GM21619 (cell line): Measurements from ENCODE around the gene B4GALT5.
A peak's percentile ranks its signal among the peaks of the same experiment; 100 is the strongest.
"Not testable (repeated sequence)": the region's sequence is repeated elsewhere in the genome, so short reads cannot be mapped to it uniquely, and the experiment has no call there.

ENCODE experiments used
- ATAC-seq: cut with Tn5 transposase; IDR thresholded peaks from one replicate; pipeline ENCODE4 v1.9.1; 2021; ENCODE audit not compliant: unreplicated experiment

The B4GALT5 gene, protein sequence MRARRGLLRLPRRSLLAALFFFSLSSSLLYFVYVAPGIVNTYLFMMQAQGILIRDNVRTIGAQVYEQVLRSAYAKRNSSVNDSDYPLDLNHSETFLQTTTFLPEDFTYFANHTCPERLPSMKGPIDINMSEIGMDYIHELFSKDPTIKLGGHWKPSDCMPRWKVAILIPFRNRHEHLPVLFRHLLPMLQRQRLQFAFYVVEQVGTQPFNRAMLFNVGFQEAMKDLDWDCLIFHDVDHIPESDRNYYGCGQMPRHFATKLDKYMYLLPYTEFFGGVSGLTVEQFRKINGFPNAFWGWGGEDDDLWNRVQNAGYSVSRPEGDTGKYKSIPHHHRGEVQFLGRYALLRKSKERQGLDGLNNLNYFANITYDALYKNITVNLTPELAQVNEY

DNA sequence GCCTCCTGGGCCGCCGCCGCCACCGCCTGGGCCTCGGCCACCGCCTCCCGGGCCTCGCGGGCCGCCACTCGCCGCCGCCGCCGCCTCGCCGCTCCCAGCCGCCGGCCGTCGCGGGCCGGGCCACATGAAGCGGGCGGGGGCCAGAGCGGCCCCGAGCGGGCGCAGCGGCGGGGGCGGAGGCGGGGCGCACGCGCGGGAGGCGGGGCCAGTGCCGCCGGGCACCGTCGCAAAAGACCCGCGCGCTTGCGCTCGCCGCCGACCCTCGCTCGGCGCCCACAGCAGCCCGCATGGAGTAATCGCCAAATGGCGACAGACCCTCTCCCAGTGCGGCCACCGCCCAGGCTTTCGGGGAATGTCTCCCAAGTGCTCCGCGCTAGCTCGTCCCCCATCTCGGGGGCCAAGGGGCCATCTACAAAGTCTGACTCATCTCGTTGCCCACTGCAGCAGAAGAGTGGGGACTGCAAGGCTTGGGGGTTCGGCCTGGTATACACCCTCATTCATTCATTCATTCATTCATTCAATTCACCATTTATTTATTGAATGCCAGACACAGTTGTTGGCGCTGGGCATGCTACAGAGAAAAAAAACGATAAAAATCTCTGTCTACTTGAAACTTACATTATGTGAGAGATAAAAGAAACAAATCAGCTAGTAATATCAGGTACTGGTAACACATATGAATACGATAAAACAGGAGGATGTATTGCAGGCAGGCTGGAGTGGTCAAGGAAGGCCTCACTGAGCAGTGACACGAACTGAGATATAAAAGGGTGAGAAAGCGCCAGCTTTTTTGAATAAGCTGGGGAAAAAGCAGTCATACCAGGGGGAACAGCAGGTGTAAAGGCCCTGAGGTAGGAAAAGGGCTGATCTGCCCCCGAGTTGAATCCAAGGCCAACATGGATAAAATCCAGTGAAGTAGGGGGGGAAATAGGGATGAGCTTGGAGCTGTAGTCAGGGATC, at the start of gene B4GALT5:
Gene B4GALT5, minus strand, starts transcription at position 126 of the 960 bp plus-strand sequence. CDS start 188 bp downstream, outside the sequence.
- peak; percentile 77 for ATAC-seq

DNA sequence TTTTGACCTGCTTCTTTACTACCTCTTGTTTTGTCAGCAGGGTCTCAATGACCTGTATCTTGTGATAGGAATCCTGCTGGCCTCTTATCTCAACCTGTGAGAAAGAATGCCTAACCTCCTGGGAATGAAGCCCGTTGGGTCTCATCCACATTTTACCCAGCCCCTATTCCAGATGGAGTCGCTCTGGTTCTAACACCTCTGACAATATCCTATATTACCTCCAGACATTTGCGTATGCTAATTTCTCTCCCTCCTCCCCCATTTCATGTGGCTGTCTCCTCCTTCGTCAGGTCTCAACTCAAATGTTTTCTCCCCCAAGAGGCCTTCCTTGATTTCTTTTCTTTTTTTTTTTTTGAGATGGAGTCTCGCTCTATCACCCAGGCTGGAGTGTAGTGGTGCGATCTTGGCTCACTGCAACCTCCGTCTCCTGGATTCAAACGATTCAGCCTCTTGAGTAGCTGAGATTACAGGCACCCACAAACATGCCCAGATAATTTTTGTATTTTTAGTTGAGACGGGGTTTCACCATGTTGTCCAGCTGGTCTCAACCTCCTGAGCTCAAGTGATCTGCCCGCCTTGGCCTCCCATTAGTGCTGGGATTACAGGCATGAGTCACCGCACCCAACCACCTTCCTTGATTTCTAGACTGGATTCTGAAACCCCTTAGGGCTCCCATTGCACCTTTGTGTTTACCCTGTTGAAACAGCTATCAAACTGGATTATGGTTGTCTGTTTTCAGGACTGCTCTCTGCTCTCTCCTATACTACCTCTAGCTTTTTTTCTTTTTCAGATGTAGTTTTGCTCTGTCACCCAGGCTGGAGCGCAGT, 49.5 kb upstream of the B4GALT5 start:
- no peak for ATAC-seq

DNA sequence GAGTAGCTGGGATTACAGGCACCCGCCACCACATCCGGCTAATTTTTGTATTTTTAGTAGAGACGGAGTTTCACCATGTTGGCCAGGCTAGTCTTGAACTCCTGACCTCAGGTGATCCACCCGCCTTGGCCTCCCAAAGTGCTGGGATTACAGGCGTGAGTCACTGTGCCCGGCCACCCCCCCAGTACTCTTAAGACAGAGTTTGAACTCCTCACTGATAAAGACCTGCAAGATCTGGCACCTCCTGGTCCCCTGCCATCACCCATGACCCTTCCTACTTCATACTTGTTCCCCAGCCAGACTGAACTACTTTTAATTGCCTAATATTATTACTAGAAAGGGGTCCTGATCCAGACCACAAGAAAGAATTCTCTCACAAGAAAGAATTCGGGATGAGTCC, 48.2 kb upstream of the B4GALT5 start:
- ATAC-seq: not testable (repeated sequence)

DNA sequence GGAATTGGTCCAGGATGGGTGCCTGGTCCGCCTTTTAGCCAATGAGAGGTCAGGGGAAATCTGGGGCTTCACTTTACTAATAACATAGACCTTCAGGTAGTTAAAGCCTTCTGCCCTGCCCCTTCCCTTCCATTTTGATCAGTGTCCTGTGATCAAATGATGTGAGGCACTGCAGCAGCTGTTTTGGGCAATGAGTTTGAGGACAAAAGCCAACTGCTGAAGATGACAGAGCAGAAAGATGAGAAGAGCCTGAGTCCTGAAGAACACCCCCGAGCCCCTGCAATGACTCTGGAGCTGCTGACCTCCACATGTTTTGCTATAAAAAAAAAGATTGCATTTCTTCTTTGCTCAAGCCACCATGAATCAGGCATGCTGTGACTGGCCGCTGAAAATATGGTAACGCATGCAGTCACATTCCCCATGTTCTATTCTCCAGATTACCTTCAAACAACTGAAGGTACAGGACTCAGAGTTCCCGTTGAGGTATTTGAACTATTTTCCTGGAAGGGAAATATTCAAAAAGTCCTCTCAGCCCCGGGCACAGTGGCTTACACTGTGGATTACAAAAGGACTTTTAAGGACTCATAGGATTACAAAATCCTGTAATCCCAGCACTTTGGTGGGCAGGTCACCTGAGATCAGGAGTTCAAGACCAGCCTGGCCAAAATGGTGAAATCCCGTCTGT, 45.7 kb upstream of the B4GALT5 start:
- ATAC-seq: no peak

DNA sequence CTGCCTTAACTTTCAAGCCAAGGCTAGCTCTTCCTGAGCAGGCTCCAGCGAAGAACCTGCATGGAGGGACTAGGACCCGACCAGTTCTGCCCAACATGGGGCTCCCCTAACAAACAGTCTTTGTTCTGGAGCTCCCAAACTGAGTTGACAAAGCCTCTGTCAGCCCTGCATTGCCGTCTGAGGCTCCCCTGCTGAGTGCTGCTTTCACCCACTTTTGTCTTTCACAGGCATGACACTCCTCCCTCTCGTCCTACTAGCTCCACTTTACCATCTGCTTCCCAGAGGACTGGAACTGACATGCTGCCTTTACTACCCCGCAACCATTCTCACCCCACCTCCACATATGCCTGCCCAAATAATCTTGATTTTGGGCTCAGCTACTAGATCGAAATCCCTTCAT, 45.1 kb upstream of the B4GALT5 start:
- no peak for ATAC-seq

DNA sequence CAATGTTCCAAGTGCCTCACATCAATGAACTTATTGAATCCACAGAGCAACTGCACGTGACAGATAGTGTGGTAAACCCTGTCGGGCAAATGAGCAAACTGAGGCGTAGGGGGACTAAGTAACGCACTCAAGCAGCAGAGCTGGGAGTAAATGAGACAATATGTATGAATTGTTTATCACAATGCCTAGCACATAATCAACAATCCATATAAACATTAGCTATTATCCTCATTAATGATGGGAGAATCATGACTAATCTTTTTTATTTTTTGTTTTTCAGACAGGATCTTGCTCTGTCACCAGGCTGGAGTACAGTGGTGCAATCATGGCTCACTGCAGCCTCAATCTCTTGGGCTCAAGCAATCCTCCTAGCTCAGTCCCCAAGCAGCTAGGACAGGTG, 43.9 kb upstream of the B4GALT5 start:
- ATAC-seq: no peak

DNA sequence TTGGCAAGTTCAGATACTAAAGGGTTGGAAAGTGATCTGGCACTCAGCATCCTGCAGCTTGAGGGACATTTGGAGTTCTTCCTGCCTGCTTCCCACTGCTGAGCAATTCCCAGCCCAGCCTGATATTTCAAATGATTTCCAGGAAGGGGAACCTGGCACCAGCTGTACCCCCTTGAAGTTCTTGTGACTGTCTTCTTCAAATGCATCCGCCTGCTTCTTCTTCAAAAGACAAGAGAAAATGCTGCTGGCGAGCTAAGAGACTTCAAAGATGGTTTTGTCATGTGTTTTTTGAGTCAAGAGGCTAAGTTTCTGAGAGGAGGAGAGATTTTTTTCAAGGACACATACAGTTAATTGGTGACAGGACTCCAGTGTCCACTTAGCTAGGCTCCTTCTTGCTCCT, 42.6 kb upstream of the B4GALT5 start:
- ATAC-seq: no peak

DNA sequence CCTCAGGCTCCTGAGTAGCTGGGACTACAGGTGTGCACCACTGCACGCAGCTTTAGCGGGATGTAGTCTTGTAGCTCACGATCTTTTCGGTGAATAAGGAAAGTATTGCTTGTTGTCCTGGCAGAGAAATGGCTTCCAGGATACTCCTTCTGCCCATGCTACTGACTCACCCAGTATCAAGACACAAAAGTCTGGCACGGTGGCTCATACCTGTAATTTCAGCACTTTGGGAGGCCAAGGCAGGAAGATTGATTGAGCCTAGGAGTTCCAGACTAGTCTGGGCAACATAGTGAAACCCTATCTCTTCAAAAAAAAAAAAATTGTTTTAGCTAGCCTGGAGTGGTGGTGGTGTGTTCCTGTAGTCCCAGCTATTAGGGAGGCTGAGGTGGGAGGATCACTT, 40.9 kb upstream of the B4GALT5 start:
- ATAC-seq: no peak

DNA sequence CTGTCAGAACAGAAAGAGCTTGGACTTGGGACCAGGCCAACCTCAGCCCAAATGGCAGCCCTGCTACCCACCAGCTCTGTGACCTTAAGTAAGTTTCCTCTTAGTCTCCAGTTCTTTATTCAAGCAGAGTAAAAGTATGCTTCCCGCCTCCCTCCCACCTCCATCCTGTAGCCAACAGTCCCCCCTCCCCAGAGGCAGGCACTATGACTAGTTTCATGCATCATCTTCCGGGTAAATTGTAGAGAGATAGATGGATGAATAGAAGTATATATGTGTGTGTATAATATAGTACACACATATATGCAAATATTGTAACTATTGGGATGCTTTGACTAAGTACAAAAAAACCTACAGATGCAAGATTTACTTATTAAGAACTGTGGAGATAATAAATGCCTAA, 39.5 kb upstream of the B4GALT5 start:
- ATAC-seq: no peak

DNA sequence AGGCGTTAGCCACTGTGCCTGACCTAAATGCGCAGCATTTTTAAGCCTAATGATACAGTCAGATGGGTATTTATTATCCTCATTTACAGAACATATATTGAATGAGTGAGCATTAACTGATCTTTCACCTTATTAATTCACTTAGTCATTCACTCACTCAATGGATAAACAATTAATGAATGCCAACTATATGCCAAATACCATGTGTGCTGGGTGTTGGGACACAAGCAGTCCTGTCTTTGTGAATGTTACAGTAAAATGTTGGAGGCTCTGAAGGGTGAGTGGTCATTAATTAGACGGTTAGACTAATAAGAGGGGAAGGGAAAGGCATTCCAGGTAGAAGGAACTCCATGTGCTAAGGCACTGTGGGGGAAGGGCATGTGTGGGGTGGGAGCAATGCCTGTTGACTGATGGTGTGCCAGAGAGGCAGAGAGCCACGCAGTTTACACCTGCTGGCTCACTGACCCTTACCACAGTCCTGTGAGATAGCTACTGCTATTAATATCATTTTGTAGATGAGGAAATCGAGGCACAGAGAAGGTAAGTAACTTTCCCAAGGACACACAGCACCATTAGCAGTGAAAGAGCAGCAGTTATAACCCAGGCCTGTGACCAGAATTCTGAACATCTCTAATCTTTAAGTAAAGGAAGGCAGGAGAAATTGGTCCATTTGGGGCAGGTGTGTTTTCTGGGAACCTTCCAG, 38.7 kb upstream of the B4GALT5 start:
- no peak for ATAC-seq

DNA sequence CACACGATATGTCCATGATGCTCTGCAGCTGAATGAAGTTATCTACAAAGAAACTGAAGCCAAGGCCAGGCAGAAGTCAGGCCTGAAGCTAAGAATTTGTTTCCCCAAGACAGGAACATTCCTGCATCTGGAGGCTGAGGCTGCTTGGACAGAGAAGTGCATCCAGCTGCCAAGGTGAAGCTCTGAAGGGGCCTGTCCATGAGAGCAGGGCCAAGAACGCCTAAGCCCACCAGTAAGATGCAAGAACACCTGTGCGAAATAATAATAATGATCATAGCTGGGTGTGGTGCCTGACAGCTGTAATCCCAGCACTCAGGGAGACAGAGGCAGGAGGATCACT, 37.7 kb upstream of the B4GALT5 start:
- ATAC-seq: no peak

DNA sequence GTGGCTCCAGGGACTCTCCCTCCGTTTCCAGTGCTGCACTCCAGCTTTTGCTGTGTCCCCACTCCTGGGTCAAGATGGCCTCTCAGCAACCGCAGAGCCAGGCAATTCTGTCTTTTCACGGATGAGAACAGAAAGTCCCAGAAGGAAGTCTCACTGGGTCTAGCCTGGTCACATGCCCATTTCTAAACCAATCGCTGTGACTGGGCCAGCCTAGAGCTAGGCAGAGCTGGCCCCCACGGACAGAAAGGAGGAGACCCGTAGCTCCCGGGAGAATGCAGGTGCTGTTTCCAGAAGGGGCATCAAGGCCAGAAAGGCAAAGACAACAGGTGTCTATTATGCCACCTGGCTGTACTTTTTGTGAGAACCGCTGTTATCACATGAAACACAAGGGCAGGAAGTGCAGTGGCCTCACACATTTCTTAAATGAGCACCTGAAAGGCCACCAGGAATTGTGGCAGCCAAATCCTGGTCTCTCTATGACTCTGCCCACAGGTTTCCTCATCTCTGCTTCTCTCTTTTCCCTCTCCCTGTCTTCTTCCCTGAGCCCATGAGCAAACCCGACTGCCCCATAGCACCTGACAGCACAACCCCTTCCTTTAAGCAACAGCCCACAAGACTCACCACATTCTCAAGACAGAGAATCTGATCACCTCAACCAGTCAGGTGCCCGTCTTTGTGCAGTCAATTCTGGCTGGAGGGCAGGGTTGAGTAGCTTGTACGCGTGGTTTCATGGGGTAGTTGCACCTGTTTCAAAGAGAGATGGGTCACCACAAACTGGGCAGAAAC, 37.1 kb upstream of the B4GALT5 start:
- peak; percentile 72 for ATAC-seq

DNA sequence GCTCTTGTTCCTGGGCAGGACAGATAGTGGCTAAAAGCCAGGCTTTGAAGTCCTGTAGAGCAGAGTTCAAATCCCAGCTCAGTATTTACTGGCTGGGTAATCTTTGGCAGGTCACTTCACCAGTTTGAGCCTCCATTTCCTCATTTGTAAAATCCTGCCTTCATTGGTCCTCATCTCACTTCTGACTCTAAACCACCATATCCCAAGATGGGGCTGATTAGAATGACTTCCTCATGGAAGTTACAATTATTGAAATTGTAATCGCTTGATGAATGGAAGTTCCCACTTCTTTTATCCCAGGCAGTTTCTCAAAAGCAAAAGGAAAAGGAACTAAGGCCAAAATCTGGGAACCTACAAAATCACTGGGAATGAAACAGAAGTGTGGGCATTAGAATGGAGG, 35.9 kb upstream of the B4GALT5 start:
- ATAC-seq: no peak

DNA sequence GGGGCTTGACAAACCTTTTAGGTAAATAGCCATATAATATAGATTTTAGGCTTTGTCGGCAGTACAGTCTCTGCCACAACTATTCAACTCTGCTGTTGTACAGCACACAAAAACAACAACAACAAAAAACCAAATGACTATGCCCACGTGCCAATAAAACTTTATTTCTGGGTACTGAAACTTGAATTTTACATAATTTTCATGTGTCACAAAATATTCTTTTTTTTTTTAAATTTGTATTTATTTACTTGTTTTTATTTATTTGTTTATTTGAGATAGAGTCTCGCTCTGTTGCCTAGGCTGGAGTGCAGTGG, 34.8 kb upstream of the B4GALT5 start:
- ATAC-seq: no peak

DNA sequence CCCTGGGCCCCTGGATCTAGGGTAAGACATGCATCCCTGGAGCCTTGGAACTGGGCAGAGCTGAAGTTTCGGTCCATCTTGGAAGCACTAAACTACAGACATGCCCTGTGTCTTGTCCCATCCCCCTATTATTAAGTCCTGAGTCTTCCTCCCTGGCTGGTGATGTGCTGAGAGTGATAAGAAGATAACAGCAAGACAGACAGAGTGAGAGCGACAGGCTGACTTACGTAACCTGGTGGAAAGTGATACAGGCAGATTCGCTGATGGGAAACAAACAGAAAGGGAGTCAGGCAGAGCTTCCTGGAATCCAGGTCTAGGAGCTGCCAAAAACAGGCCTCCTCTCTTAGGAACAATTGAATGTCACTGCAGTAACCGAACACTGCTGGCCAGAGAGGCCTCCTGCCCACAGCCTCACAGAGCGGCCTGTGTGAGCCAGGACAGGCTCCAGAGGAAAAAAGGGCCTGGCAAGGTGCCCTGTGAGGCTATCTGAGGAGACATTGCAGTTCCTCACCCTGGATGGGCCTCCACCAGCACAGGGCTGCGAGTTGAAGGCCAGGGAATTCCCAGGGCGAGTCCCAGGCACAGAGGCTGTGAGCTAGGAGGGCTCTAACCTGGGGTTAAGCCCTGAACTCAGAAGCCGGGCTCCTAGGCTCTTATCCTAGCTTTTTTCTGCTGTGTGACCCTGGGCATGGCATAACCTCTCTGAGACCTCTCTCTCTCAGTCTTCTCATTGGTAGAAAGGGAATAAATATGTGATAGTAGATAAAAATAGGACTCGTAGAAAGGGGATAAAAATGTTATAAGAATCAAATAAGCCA, 34.2 kb upstream of the B4GALT5 start:
- no peak for ATAC-seq

DNA sequence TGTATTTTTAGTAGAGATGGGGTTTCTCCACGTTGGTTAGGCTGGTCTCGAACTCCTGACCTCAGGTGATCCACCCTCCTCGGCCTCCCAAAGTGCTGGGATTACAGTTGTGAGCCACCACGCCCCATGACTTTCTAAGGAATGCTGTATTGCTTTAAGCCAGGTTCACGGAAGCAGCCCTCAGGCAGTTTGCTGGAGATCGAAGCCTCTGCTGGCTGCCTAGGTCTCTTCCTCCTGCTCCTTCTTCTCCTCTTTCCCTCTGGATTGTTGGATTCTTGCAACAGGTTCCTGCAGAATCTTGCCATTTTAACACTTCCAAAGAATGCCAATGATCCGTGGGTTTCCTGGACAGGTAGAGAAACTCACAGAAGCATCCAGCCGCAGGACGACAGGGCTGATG, 29.3 kb upstream of the B4GALT5 start:
- no peak for ATAC-seq

DNA sequence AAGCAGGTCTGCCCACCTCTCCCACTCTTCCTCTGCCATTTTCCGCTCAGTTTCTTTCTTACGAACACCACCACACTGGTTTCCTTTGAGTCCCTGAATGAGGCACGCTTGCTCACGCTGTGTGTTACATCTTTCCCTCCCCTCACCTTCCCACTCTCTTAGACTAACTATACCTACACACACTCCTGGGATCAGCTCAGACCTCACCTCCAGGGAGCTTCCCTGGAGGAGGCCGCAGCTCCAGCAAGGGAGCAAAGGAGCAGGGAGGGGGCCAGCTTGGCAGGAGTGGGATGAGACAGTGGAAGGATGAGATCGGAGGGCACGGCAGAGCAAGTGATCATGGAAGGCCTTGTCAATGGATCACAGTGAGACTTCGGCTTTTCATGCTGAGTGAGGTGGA, 28.3 kb upstream of the B4GALT5 start:
- no peak for ATAC-seq

DNA sequence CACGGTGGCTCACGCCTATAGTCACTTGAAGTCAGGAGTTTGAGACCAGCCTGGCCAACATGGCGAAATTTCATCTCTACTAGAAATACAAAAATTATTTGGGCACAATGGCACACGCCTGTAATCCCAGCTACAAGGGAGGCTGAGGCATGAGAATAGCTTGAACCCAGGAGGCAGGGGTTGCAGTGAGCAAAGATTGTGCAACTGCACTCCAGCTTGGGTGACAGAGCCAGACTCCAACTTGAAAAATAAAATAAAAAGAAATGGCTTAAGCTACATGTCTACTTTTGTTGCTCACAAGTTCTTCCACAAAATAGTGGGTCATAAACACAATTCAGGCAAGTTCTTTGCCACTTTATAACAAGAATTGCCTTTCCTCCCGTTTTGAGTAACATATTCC, 27.1 kb upstream of the B4GALT5 start:
- ATAC-seq: no peak

DNA sequence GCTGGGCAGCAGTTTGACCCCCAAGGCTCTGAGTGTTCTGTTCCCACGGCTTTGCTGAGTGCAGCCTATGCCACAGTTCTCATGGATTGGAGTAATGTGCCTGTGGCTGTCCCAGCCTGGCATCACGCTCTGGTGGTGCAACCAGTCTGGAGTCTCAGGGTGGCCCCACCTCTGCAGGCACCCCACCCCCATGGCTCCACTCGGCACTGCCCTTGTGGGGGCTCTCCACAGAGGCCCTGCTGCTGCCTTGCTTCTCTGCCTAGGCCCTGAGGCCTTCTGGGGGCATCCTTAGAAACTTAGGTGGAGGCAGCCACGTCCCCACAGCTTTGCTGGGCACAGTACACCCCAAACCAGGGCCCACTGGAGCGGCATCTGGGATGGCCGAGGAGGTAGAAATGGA, 25.4 kb upstream of the B4GALT5 start:
- ATAC-seq: no peak
